Keratinocyte (primary cell): Measurements from ENCODE around the gene ZNF423.

Experiments used
- EZH2 ChIP-seq: IDR thresholded peaks from one replicate; pipeline ENCODE4 v1.6.1; 2012; ENCODE audit warnings: inconsistent platforms, mild to moderate bottlenecking, low read length, moderate library complexity
- TF ChIP-seq, protein P1 (sequence below), 3 experiments: IDR thresholded peaks in 1 of 3; conservative IDR thresholded peaks in 1 of 3; optimal IDR thresholded peaks in 1 of 3; 2 replicates in 2 of 3; 3 replicates in 1 of 3; pipeline versions ENCODE3 to v1.5.1; 2011; ENCODE audit warnings: low read length in 3 of 3, mild to moderate bottlenecking in 3 of 3, moderate library complexity in 2 of 3, control low read depth in 1 of 3, inconsistent platforms in 1 of 3; ENCODE audit not compliant: insufficient read depth in 2 of 3; ENCODE audit errors: extremely low read depth in 1 of 3

GRCh38 chr16:49539758-49540157, 316.2 kb downstream of the ZNF423 start:
- TF ChIP-seq, protein P1, sequence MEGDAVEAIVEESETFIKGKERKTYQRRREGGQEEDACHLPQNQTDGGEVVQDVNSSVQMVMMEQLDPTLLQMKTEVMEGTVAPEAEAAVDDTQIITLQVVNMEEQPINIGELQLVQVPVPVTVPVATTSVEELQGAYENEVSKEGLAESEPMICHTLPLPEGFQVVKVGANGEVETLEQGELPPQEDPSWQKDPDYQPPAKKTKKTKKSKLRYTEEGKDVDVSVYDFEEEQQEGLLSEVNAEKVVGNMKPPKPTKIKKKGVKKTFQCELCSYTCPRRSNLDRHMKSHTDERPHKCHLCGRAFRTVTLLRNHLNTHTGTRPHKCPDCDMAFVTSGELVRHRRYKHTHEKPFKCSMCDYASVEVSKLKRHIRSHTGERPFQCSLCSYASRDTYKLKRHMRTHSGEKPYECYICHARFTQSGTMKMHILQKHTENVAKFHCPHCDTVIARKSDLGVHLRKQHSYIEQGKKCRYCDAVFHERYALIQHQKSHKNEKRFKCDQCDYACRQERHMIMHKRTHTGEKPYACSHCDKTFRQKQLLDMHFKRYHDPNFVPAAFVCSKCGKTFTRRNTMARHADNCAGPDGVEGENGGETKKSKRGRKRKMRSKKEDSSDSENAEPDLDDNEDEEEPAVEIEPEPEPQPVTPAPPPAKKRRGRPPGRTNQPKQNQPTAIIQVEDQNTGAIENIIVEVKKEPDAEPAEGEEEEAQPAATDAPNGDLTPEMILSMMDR (optimal IDR thresholded peaks at IDR 0.05 in 1 of 3, IDR thresholded peaks at IDR 0.05 in 1 of 3, conservative IDR thresholded peaks at IDR 0.05 in 1 of 3; ENCODE audit: extremely low read depth in 1 of 3, insufficient read depth in 2 of 3, low read length in 3 of 3) = no peak
- TF ChIP-seq EZH2 = no peak
